Inferior parietal cortex (tissue), 1 donor: ENCODE measurements around the gene MOGAT3.

Experiments
- DNase-seq: peaks from one replicate; pipeline ENCODE4 v3.0.0-alpha.2; 2016; ENCODE audit errors: extremely low spot score

Gene MOGAT3, protein sequence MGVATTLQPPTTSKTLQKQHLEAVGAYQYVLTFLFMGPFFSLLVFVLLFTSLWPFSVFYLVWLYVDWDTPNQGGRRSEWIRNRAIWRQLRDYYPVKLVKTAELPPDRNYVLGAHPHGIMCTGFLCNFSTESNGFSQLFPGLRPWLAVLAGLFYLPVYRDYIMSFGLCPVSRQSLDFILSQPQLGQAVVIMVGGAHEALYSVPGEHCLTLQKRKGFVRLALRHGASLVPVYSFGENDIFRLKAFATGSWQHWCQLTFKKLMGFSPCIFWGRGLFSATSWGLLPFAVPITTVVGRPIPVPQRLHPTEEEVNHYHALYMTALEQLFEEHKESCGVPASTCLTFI

DNA sequence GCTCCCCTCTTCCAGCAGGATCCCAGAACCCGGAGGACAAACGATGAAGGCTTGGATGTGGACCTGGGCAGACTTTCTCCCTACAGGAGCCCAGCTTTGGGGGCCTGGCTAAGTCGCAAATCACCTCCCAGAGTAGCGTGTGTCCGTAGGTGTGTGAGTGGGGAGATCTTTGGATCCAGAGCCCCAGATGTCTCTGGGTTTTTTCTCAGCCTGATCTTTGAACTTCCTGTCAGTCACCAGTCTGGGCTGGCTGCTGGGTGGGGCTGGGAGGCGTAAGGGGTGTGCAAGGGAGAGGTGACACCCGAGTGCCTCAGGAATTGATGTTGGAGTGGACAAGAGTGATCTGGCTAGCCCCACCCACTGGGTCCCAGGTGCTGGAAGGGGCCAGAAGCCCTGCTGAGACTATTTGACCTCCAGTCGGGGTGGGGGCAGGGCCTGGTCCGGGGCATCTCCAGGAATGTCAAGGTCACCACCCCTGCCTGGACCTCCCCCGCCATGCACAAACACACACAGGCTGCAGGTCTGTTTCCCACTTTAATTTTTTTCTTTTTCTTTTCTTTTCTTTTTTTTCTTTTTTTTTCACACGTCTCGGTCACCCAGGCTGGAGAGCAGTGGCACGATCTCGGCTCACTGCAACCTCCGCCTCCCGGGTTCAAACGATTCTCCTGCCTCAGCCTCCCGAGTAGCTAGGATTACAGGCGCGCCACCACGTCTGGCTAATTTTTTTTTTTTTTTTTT lies at the start of gene MOGAT3:
Gene MOGAT3, minus strand, starts transcription at position 175 of the 738 bp plus-strand sequence. CDS start 182 bp downstream, outside the sequence.
- no peak for DNase-seq

DNA sequence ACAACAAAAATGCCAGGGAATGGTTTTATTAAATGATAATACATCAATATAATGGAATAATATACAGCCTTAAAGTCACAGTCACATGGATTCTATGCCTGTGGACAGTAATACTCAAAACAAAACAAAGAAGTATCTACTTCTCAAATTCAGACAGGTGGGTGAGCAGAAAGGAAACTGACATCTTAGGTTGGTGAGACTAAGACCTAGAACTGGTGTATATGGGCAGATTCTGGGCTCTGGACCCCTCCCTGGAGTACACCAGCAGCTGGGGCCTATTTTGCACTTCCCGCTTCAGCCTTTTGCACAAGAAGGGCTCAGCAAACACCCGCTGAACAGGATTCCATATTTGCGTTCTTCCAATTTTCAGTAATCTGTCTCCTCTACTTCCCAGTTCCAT lies 49.5 kb upstream of the MOGAT3 start:
- DNase-seq: no peak

DNA sequence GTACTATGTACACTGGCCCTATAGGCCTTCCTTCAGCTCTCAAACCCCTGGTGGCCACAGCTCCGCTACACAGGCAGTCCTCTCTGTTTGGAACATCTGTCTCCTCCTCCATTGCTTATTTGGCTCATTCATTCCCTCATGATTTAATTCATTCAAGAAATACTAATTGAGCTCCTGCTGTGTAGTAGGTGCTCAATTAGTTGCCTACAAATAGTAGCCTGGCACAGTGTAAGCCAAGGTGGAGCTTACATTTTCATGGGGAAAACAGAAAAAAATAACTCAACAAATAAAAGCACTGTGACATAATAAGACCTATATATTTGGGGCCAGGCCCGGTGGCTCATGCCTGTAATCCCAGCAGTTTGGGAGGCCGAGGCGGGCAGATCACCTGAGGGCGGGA lies 47.4 kb upstream of the MOGAT3 start:
- no peak for DNase-seq

DNA sequence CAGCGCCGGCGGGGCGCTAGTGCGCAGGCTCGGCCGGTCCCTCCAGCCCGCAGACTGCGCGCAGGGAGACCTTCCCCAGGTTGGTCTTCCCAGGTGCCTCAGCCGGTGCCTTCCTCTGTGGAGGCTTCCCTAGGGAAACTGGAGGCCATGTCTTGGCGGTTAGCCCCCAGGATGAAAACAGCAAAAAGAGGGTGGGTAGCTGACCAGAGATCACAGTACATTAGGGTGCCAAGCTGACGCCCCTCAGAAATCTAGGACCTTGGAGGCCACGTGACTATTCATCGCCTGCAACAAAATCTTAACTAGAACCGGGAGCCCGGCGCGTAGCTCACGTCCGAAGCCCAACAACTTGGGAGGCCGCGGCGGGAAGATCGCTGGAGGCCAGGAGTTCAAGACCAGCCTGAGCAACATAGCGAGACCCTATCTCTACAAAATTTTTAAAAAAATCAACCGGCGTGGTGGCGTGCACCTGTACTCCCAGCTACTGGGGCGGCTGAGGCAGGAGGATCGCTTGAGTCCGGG lies 44.4 kb upstream of the MOGAT3 start:
- DNase-seq: no peak

DNA sequence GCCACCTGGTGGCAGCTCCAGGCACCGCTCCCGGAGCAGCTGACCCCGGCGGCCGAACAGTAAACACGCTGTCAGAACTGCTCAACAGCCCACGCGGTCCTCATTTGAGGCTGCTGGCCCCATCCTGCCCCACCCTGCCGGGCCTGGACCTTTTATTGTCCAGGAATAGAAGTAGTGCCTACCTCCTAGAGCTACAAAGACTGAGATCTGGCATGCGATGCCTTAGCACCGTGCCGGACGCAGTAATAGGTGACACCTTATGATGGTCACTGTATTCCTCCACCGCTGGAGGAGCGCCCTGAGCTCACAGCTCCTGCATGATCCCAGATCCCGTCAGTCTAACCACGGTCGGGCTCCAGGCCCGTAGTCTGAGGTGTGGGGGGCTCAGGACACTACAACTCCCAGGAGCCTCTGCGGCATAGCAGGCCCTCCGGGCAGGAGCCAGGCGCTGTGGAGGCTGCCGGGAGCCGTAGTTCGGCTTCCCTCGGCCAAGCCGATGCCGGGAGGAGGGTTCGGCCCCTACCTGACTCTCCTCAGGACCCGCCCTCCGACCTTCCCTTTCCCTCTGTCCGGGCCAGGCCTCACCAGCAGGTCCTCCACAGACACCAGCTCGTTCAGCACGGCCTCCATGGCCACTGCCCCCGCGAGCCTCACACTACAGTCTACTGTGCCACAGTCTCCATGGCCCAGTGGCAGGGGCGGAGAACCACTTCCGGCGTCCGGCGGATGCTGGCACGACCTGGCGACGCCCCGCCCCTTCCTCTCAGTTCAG lies 43.7 kb upstream of the MOGAT3 start, which contains the start of gene FIS1:
Gene FIS1, minus strand, starts transcription at position 707 of the 772 bp plus-strand sequence. Its CDS starts 77 bp downstream, at position 630.
- DNase-seq: peak; percentile 91

DNA sequence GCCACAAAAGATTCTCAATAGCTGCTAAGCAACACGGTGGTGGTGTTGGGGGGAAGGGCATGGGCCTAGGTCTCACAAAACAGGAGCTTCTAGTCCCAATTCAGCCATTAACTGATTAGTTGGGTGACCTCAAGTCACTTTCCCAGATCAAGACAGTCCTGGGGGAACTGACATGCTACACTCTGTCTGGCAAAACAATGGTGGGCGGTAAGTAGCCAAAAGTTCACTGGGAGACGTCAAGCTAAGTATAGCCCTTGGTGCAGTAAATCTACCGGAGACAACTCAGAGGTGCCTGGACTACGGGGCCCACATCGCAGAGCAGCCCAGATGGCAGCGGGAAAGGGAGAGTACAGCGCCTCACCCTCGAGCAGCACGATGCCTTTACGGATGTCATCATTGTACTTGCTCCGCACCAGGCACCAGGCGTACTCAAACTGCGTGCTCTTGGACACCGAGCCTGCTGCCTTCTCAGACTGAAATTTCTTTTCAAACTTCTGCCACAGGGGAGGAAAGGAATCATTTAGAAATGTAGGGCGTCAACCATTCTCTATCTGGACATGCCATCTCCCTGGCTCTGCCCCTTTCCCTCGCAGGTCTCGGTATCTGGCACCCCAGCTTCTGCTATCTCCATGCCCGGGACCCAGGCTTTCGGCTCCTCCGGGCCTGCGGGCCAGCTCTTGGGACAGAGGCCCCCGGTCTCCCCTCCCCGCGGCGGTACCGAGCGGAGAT lies 43.0 kb upstream of the MOGAT3 start:
- no peak for DNase-seq

DNA sequence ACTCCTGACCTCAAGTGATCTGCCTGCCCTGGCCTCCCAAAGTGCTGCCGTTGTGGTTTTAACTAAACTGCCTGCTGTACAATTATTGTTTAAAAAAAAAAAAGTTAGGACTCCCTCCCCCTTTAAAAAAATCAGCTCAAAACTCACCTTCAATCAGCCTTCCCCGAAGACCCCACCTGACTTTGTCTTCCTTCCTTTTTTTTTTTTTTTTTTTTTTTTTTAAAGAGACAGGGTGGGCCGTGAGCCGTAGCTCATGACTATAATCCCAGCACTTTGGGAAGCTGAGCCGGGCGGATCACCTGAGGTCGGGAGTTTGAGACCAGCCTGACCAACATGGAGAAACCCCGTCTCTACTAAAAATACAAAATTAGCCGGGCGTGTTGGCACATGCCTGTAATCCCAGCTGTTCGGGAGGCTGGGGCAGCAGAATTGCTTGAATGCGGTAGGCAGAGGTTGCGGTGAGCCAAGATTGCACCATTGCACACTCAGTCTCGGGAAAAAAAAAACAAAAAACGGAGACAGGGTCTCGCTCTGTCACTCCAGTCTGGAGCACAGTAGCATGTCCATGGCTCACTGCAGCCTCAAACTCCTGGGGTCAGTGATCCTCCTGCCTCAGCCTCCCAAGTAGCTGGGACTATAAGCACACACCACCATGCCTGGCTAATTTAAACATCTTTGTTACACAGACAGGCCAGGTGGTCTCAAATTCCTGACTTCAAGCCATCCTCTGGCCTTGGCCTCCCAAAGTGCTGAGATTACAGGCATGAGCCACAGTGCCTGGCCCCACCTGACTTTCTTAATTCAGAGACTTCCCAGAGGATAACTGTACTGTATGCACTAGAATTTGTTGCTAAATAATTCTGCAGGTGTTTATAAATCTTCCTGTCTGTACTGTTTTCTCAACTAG lies 40.9 kb upstream of the MOGAT3 start:
- DNase-seq: no peak

DNA sequence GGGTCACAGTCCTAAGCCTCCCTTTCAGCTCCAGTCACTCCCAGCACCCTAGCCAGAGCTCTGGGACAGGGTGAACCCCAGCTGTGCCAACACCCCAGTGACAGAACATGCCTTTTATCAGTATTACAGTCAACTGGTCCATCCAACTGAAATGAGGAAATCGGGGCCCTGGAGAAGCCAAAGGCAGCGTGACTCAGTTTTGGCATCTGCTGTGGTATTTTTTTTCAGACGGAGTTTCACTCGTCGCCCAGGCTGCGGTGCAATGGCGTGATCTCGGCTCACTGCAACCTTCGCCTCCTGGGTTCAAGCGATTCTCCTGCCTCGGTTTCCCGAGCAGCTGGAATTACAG lies 40.2 kb upstream of the MOGAT3 start:
- no peak for DNase-seq

DNA sequence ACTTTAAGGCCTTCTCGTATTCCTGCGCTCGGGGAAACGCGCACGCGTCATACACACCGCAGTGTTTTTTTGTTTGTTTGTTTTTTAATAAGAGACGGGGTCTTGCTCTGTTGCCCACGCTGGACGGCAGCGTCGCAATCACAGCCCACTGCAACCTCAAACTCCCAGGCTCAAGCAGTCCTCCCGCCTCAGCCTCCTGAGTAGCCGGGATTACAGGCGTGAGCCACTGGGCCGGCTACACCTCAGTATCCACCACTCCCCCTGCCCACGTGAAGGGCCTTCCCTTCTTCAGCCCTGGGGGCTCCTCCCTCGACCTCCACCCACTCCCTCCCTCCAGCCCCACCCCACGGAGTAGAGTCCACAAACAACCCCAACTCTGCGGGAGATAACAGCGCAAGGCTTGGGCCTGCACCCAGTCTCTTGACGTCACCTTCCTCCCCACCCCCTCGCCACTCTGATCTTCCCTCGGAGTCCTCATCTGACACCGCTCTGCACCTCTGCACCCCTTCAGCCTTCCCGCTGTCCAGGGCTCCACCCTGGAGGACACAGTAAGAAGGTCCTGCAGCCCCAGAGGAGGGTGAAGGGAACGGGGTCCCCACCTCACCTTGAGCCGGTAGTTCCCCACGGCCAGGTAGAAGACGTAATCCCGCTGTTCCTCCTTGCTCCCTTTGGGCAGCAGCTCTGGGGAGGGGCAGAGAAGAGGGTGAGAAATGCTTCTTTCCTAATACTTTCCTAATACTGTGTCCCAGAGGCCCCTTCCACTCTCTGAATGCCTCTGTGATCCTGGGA lies 39.6 kb upstream of the MOGAT3 start:
- DNase-seq: no peak

DNA sequence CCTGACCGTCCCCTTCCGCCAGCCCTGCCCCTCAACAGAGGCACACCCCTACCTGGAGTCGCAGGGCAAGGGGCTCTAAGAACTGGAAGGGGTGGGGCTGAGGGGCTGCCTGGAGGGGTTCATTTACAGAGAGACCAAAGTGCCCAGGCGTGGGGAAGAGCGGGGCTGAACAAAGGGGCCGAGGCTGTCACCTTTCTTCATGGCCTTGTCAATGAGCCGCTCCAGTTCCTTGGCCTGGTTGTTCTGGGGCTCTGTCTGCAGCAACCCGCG lies 39.0 kb upstream of the MOGAT3 start:
- no peak for DNase-seq

DNA sequence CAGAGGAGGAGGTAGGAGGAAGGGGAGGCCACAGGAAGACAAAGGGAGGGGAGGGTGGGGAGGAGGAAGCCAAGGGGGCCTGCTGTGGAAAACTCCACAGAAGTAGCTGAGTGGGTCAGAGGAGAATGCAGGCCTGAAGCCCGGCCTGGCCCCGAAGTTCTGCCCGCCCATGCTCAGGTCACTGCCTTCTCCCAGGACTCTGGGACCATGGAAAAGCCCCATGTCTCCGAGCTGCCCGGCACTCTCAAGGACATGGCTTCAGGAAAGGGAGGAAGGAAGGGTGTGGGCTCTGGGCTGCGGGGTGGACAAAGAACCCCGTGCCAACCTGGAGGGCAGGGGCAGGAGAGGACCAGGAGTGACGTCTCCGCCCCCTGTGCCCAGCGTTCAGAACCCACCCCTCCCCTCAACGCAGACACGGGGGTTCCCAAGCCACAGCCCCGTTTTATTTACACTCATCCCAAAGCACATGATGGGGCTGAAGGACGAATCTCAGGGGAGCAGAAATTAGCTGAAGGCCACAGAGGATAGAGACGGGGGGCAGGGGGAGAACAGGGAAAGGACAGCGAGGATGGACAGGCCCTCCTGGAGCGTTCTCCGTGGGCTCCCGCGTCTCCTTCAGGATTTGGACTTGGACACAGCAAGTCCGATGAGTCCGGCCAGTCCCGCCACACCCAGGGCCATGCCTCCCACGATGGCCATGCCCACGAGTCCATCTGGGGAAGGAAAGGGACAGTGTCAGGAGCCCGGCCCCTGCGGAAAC lies 38.5 kb upstream of the MOGAT3 start:
- DNase-seq: no peak

DNA sequence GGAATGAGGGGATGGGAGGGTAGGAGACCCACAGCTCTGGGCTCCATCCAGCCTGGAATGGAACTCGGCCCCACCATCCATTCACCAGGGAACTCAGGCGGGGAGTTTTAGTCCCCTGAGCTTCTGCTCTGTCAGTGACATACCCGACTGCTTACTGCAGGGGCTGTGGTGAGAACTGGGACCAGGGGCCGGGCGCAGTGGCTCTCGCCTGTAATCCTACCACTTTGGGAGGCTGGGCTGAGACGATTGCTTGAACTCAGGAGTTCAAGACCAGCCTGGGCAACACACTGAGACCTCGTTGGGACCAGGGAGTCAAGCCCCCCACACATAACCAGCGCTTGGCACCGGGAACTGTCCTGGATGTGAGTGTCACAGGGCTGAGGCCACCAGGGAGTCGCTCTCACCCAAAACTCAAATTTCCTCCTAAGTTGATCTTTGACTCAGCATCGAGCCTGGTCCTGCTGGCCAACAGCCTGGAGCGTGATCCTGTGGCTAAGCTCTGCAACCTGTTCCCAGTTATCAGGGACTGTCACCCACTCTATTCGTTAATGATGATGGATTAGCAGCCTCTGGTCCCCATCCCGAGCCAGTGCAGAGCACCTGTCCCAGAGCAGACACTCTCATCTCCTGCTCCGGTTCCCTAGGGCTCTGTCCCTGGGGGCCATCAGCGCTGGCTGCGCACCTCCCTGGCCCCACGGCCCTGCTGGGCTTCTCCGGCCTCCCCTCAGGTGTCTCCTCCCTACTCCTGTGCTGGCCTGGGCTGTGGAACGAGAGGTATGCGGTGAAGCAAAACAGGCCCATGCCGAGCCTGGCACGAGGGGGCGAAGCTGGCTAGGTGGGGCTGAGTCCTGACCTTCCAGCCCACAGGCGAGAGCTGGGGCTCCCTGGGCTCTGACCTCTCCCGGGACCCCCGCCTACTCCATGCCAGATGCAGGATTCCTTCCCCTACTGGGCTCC lies 37.7 kb upstream of the MOGAT3 start:
- DNase-seq: no peak

DNA sequence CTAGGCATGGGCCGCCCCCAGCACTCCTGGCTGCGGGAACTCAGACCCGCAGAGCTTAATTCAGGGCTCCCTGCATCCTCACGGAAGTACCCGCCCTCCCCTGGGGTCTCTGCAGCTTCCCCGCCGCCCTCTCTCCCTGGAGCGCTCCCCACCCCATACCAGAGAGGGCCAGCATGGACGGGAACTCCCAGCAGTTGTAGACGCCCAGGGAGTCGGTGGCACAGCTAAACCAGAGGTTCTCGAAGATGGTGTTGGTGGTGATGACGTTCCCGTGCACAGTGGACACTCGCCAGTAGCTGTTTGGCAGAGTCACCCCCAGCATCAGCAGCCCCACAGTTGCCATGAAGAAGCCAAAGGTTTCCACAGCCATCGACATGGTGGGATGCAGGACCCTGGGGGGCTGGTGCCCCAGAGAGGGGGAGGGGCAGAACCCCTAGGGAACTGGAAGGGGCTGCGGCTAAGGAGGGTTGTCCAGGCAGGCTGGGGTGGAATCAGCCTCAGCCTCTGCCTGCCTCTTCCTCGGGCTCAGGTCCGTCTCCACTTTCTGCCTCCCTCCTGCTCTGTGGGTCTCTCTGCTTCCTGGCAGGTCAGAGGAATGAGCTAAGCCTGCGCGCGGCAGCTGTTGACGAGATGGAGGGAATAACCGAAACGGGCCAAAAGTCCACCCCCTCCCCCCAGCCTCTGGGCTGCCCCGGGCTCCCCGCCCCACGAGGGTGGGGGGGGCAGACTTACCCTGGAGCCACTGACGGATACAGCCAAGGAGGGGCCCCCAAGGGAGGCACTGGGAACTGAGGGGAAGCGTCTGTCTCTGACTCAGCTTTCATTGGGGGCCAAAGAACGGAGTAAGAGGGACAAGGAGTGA lies 36.6 kb upstream of the MOGAT3 start, which contains the start of gene CLDN15:
Gene CLDN15, minus strand, starts transcription at position 597 of the 862 bp plus-strand sequence. Its CDS starts 221 bp downstream, at position 376.
- no peak for DNase-seq

DNA sequence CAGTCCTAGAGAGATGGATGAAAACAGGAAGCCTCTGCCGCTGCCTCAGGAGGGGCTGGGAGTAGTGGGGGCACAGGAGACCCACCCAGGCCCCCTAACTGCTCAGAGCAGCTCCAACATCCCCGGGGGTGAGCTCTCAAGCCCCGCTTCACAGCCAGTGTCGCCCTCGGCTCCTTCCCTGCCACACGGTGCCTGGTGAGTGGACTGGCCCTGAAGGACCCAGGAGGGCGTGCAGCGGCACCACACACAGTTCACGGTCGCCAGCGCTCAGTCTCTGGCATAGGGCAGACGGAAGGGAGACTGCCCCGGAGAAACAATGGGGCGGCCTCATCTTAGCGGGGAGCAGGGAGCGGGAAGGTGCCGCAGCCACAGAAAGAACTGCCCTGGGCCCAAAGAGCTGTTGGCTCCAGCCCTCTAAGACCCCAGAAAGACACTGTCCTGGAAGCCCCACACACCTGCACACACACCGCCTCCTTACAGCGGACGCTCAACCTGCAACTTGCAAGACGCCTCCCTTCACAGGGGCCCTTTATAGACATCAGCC lies 35.5 kb upstream of the MOGAT3 start:
- DNase-seq: no peak

DNA sequence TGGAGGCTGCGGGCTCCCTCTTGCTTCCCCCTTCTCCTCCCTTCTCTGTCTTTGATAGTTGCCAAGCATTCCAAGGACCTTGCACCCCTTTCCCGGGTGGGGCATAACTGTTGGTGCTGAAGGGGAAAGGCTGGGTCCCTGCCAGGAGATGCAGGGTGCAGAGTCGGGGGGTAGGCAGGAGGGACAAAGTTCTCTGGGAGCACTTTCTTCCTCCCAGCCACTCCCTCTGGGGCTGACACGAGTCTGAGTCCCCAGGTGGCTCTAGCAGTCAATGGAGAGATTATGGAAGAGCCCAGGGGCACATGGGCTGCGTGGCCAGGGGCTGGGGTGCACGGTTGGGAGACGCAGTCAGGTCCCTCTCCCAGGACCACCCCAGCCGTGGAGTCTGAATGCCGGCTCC lies 34.7 kb upstream of the MOGAT3 start:
- no peak for DNase-seq

DNA sequence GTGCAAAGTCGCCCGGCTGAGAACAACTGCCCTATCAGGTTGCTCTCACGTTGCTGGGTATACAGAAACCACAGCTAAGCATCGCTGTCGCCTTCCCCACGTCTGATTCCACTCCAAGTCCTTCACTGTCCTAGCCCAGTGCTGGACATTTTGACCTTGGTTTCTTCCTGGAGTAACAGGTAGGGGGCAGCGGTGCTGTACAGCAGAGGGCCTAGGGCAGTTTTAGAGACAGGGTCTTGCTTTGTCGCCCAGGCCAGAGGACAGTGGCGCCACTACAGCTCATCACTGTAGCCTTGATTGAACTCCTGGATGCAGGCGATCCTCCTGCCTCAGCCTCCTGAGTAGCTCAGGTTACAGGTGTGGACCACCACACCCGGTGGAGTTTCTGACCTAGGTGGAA lies 34.2 kb upstream of the MOGAT3 start:
- DNase-seq: no peak

DNA sequence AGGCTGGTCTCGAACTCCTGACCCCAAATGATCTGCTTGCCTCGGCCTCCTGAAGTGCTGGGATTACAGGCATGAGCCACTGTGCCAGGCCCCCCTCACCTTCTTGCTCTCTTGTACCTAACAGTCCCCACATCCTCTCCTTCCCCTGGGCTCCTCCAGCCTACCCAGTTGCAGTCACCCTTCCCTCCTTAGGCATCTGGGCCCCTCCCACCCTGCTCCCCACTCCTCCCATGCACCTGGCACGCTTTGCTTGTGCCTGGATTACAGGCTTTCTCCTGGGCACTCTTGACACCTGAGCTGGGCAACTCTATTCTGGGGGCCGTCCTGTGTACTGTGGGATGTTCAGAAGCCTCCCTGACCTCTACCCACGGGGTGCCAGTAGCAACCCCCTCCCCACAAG lies 33.8 kb upstream of the MOGAT3 start:
- no peak for DNase-seq
